Tibial nerve (tissue), 4 donors: Measurements from ENCODE around the gene IQSEC1.

Source experiments
- CTCF ChIP-seq, 5 experiments: fragments of 200-600 bp in 3 of 5; fragments of 450-650 bp in 2 of 5; sonication (generic) in 3 of 5; IDR thresholded peaks; one replicate each; pipeline ENCODE4 v1.5.1; 2016 to 2019; ENCODE audit warnings: antibody characterized with exemption in 5 of 5, mild to moderate bottlenecking in 3 of 5, moderate library complexity in 2 of 5
- EP300 ChIP-seq, 2 donors: sonication (generic); formaldehyde crosslinking; IDR thresholded peaks; one replicate each; pipeline ENCODE4 v1.6.1; 2017; ENCODE audit warnings: antibody characterized with exemption in 2 of 2, mild to moderate bottlenecking in 1 of 2
- POLR2A ChIP-seq, 2 donors: fragments of 450-650 bp; IDR thresholded peaks; one replicate each; pipeline ENCODE4 v1.6.1; 2017; ENCODE audit warnings: antibody characterized with exemption in 2 of 2, mild to moderate bottlenecking in 2 of 2, moderate library complexity in 2 of 2

- TF ChIP-seq CTCF (IDR thresholded peaks at IDR 0.05) = no peak
- TF ChIP-seq EP300 (IDR thresholded peaks at IDR 0.05) = no peak
- TF ChIP-seq POLR2A (IDR thresholded peaks at IDR 0.05) = no peak
These were observed 143.4 kb downstream of the IQSEC1 start for GRCh38 chr3:12929801-12930200.
